GM18505 (cell line): ENCODE data around the gene WSB1.
"Not testable (repeated sequence)": the region's sequence is repeated elsewhere in the genome, so short reads cannot be mapped to it uniquely, and the experiment has no call there.

ENCODE experiments used
- ATAC-seq: cut with Tn5 transposase; IDR thresholded peaks from one replicate; pipeline ENCODE4 v1.9.1; 2021; ENCODE audit not compliant: unreplicated experiment
- POLR2A ChIP-seq: IDR thresholded peaks from 4 replicates; pipeline ENCODE4 v1.6.1; 2011; ENCODE audit warnings: borderline replicate concordance; ENCODE audit not compliant: insufficient read depth, insufficient read length; ENCODE audit errors: extremely low read depth

WSB1 gene, protein sequence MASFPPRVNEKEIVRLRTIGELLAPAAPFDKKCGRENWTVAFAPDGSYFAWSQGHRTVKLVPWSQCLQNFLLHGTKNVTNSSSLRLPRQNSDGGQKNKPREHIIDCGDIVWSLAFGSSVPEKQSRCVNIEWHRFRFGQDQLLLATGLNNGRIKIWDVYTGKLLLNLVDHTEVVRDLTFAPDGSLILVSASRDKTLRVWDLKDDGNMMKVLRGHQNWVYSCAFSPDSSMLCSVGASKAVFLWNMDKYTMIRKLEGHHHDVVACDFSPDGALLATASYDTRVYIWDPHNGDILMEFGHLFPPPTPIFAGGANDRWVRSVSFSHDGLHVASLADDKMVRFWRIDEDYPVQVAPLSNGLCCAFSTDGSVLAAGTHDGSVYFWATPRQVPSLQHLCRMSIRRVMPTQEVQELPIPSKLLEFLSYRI

GRCh38 chr17:27293898-27294688, at the start of gene WSB1:
Gene WSB1, plus strand, starts transcription at chr17:27294114. Its CDS starts 282 bp downstream, at chr17:27294396.
- peak; percentile 90 for ATAC-seq
- TF ChIP-seq POLR2A, result peak; percentile 100

GRCh38 chr17:27244491-27245223, 49.3 kb upstream of the WSB1 start:
- no peak for TF ChIP-seq POLR2A
- ATAC-seq, result no peak

DNA sequence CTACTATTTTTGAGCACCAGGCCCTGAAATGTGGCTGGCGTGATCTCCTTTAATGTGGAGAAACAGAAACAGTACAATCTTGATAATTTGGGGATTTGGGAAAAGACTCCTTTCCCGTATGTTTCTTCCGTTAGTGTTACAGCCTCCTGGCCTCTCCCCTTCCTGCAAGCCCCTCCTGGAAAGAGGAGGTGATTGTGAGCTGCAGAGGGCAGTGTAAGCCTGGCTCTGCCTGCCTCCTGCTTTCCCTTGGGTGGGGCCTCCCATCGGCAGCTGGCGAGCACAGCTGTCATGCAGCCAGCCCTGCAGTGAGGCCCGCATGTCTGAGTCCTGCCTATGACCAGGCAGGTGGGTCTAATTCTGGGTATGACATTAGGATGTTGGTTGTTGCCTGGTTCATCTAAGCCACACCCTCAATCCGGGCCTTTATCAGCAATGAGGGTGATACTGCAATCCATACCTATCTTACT, 48.7 kb upstream of the WSB1 start:
- no peak for TF ChIP-seq POLR2A
- peak; percentile 90 for ATAC-seq

GRCh38 chr17:27246537-27246936, 47.4 kb upstream of the WSB1 start:
- TF ChIP-seq POLR2A, result no peak
- ATAC-seq, result no peak

DNA sequence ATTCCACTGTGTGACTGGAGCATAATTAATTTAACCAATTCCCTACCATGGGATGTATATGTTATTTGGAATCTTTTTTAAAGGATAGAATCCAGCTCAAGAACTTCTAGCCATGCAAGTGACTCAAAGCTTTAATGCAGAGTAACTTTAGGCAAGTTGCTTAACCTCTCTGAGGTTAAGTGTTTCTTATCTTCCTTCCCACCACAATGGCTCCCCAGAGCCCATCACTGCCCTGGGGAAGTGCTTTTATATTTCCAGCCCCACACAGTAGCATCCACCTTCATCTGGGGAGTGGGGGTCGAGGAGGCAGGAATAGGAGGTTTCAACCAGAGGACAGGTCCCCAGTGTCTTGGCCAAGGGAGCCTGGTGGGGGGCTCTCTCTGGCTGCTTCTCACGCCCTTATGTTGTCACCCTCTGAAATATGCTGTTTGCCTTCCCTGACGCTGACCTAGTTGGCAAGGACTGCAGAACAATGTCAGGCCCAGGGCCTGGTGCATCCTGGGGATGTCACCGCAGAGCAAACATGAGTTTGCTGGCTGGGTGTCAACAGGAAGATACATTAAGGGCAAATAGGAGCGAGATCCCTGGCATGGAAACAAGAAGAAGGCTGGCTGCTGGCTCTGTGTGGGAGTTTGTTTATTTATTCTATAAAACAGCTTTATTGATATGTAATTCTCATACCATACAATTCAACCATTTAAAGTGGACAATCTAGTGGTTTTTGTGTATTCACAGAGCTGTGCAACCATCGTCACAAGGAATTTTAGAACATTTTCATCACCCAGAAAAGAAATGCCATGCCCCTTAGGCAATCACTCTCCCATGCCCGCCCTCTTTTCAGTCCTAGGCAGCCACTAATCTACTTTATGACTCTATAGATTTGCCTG, 46.6 kb upstream of the WSB1 start:
- no peak for TF ChIP-seq POLR2A
- no peak for ATAC-seq

GRCh38 chr17:27247958-27248342, 46.0 kb upstream of the WSB1 start:
- no peak for ATAC-seq
- TF ChIP-seq POLR2A, result no peak

DNA sequence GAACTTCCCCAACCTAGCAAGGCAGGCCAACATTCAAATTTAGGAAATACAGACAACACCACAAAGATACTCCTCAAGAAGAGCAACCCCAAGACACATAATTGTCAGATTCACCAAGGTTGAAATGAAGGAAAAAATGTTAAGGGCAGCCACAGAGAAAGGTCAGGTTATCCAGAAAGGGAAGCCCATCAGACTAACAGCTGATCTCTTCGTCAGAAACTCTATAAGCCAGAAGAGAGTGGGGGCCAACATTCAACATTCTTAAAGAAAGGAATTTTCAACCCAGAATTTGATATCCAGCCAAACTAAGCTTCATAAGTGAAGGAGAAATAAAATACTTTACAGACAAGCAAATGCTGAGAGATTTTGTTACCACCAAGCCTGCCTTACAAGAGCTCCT, 43.1 kb upstream of the WSB1 start:
- not testable (repeated sequence) for ATAC-seq

DNA sequence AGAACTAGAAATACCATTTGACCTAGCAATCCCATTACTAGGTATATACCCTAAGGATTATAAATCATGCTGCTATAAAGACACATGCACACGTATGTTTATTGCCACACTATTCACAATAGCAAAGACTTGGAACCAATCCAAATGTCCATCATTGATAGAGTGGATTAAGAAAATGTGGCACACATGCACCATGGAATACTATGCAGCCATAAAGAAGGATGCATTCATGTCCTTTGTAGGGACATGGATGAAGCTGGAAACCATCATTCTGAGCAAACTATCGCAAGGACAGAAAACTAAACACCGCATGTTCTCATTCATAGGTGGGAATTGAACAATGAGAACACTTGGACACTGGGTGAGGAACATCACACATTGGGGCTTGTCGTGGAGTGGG, 39.1 kb upstream of the WSB1 start:
- not testable (repeated sequence) for ATAC-seq

- no peak for ATAC-seq
- TF ChIP-seq POLR2A, result no peak
These were observed 37.5 kb upstream of the WSB1 start for GRCh38 chr17:27256225-27257030.

DNA sequence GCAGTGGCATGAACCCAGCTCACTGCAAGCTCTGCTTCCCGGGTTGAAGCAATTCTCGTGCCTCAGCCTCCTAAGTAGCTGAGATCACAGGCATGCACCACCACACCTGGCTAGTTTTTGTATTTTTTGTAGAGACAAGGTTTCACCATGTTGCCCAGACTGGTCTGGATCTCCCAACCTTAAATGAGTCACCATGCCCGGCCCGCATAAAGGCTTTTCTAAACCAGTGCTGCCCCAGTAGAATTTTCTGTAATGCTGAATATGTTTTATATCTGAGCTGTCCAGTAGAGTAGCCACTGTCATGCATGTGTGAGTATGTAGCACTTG, 36.9 kb upstream of the WSB1 start:
- no peak for ATAC-seq
- TF ChIP-seq POLR2A, result no peak

DNA sequence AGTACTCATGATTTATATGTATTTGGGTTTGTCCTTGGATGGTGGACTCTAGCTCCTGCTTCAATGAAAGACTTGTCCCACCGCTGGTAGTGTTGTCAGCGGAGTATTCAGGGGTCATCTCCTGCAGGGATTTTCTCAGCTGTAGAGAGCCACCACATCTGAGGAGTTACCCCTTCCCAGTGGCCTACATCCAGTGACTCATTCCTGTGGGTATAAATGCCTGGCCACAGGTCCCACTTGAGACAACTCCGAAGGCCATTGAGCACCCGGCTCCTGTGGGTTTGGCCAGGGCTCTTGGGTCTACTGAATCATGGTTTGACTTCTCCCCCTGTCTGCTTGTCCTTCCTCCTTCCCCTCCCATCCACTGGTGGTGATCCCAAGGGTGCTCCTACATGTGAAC, 34.6 kb upstream of the WSB1 start:
- no peak for TF ChIP-seq POLR2A
- ATAC-seq, result no peak

- ATAC-seq, result no peak
- TF ChIP-seq POLR2A, result no peak
These were observed 30.5 kb upstream of the WSB1 start for GRCh38 chr17:27263386-27263785.
